OCI-LY1 (cell line): ENCODE data around the gene MARCHF10.

Experiments used
- CTCF ChIP-seq: fragments of 200-600 bp; sonication (generic), shearing (Covaris generic); IDR thresholded peaks from 2 replicates; pipeline ENCODE4 v1.5.1; 2017; ENCODE audit warnings: mild to moderate bottlenecking, antibody characterized with exemption, low read length, moderate library complexity, mixed read lengths
- EZH2 ChIP-seq: fragments of 200-600 bp; sonication (generic), shearing (Covaris generic); IDR thresholded peaks from 2 replicates; pipeline ENCODE4 v1.8.0; 2017; ENCODE audit warnings: borderline replicate concordance, mixed run types, mild to moderate bottlenecking, antibody characterized with exemption, low read length, moderate library complexity, mixed read lengths

DNA sequence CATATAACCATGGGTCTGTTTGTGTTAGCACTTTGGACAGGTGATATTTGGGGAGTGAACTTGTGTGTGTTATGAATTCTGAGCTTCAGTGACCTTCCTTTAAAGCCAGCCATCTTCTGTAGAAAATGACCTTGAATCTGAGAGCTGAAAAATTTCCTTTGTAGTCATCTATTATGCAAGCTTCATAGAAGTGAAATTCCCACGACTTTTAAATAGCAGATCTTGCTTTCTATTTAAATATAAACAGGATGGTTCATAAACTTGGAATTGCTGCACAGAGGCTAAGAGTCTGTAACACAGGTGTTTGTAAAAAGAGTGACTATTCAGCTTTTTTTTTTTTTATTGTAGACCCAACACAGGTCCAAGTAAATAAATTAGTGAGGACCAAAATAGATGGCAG, 85.5 kb downstream of the MARCHF10 start:
- TF ChIP-seq CTCF (no peak), EZH2 (no peak)
